Psoas muscle (tissue), 8 donors: ENCODE data around the gene HAUS8. TPM values are rescaled to one million over a fixed set of nuclear protein-coding genes. Genes with fewer than 3 reads are reported as not detected.
"Not testable (repeated sequence)": the region's sequence is repeated elsewhere in the genome, so short reads cannot be mapped to it uniquely, and the experiment has no call there.

ENCODE experiments used
- ATAC-seq, 4 donors: fragments of 200-7000 bp; cut with Tn5 transposase; one replicate each; pipeline ENCODE4 v1.9.1; 2020; ENCODE audit warnings: moderate library complexity in 3 of 4, mild to moderate bottlenecking in 2 of 4
- DNase-seq, 2 donors: peaks; one replicate each; pipeline ENCODE4 v3.0.0-alpha.2; 2020
- H3K27ac ChIP-seq: fragments of 200-600 bp; one replicate; pipeline ENCODE4 v1.8.0; 2022
- H3K27me3 ChIP-seq, 3 donors: fragments of 200-600 bp in 1 of 3; one replicate each; pipeline versions ENCODE4 v1.6.1 to v1.8.0; 2013 to 2022; ENCODE audit warnings: low read length in 2 of 3, mild to moderate bottlenecking in 2 of 3, moderate library complexity in 1 of 3; ENCODE audit not compliant: insufficient read depth in 3 of 3
- H3K36me3 ChIP-seq, 2 donors: fragments of 200-600 bp in 1 of 2; one replicate each; pipeline versions ENCODE4 v1.6.1 to v1.8.0; 2013 to 2022; ENCODE audit warnings: low read depth in 1 of 2, mild to moderate bottlenecking in 1 of 2, moderate library complexity in 1 of 2; ENCODE audit not compliant: insufficient read depth in 1 of 2
- H3K4me1 ChIP-seq: fragments of 200-600 bp; one replicate; pipeline ENCODE4 v1.8.0; 2022
- H3K4me3 ChIP-seq: fragments of 200-600 bp; one replicate; pipeline ENCODE4 v1.8.0; 2022; ENCODE audit warnings: mild to moderate bottlenecking
- H3K9me3 ChIP-seq: fragments of 200-600 bp; one replicate; pipeline ENCODE4 v1.8.0; 2022
- WGBS, 3 donors: extraction: QIAGEN DNeasy Blood & Tissue Kit; methylation state at CpG; one replicate each; pipeline versions ENCODE4 v1.1.6 to v1.1.7; 2013; 5-methylcytosine and 5-hydroxymethylcytosine counted together
- intact Hi-C, 2 donors: fragments of 100-400 bp; cut with DNase I; formaldehyde crosslinking; loops; one replicate each; pipeline versions ENCODE4 v1.11.0 to v1.14.2; 2022
- polyA plus RNA-seq, 3 donors: library from polyadenylated mRNA; stranded (reverse); fragments of 200-250 nt; gene quantifications; one replicate each; pipeline ENCODE4 v1.2.3, GENCODE V29; 2013
- total RNA-seq, 4 donors: library from RNA; stranded (reverse); fragmentation: NEBNext Ultra II Directional in 2 of 4; extraction: Animal tissue kit (Norgen Biotek cat#: 25700) in 2 of 4; gene quantifications; one replicate each; pipeline versions ENCODE4 v1.2.1 to v1.2.4, GENCODE V29; 2021 to 2023
- TF ChIP-seq, protein P1 (sequence below): fragments of 200-600 bp; IDR thresholded peaks from one replicate; pipeline ENCODE4 v1.8.0; 2022; ENCODE audit warnings: antibody characterized with exemption
- donor health status: healthy with polysubstance abuse.
- donor health status: DM: no; HTN: no; CAD: no; lungs with moderate emphysema.
- donor health status: Bipolar disorder and iron deficiency.
- donor health status: healthy.
- donor health status: DM: yes; HTN: yes; CAD: no.
- donor health status: DM: no; HTN: no; CAD: no.
- donor health status: DM: no; HTN: no; CAD: no.
- donor health status: DM: yes; HTN: yes; CAD: no.

The HAUS8 gene
- total and polyA plus RNA-seq, 7 donors: 1.8 to 5.9 (median 4.2) TPM

DNA sequence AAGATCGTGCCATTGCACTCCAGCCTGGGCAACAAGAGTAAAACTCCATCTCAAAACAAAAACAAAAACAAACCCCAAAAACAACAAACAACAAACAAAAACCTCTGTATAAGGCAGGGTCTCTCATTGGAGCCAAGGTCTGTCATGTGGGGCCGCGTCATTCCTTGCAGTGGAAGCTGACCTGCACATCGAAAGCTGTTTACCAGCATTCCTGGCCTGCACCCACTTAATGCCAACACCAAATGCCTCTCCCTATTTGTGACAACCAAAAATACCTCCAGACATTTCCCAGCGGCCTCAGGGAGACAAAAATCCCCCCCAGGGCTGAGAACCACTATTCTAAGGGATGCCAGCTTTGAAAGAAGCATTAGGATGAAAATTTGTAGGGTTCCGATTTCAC is 49.9 kb downstream of the HAUS8 start:
- intact Hi-C loops: no loop called here

DNA sequence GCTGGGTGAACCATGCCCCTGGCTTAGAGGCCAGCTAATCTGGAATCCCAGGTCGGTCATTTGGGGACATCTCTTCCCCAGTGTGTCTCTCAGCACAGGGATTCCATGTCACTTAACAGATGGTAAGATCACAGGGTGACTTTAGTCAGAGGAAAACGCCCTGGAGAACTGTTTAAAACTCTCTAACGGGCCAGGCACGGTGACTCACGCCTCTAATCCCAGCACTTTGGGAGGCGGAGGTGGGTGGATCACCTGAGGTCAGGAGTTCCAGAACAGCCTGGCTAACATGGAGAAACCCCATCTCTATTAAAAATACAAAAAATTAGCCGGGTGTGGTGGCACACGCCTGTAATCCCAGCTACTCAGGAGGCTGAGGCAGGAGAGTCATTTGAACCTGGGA is 50.3 kb downstream of the HAUS8 start:
- not testable (repeated sequence) for H3K4me3 ChIP-seq, H3K27ac ChIP-seq

More for the DNA sequence above, 49.9 kb downstream of the HAUS8 start:
- no peak overlapping the region for H3K4me3 ChIP-seq
- no peak overlapping the region for H3K27ac ChIP-seq
- DNase-seq: no peak
- no peaks in the 10 kb centered on the region for H3K36me3 ChIP-seq
- H3K27me3 ChIP-seq: peaks cover 0 to 58% (median 25%) of the 10 kb centered on the region in 3 donors
- no peak for ATAC-seq
- H3K9me3 ChIP-seq: peaks cover 12% of the 10 kb centered on the region
- 66 to 73% (median 69%) methylated on average over 6 of the region's 6 CpGs for WGBS, 3 donors
- TF ChIP-seq, protein P1, sequence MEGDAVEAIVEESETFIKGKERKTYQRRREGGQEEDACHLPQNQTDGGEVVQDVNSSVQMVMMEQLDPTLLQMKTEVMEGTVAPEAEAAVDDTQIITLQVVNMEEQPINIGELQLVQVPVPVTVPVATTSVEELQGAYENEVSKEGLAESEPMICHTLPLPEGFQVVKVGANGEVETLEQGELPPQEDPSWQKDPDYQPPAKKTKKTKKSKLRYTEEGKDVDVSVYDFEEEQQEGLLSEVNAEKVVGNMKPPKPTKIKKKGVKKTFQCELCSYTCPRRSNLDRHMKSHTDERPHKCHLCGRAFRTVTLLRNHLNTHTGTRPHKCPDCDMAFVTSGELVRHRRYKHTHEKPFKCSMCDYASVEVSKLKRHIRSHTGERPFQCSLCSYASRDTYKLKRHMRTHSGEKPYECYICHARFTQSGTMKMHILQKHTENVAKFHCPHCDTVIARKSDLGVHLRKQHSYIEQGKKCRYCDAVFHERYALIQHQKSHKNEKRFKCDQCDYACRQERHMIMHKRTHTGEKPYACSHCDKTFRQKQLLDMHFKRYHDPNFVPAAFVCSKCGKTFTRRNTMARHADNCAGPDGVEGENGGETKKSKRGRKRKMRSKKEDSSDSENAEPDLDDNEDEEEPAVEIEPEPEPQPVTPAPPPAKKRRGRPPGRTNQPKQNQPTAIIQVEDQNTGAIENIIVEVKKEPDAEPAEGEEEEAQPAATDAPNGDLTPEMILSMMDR: no peak
- no peaks in the 10 kb centered on the region for H3K4me1 ChIP-seq

GRCh38 chr19:17023805-17024204 is 51.4 kb downstream of the HAUS8 start:
- Histone ChIP-seq H3K4me3 (no peak overlapping the region), H3K27me3 (peaks cover 0 to 51% (median 25%) of the 10 kb centered on the region in 3 donors), H3K9me3 (peaks cover 12% of the 10 kb centered on the region), H3K27ac (no peak overlapping the region), H3K4me1 (no peaks in the 10 kb centered on the region), H3K36me3 (no peaks in the 10 kb centered on the region)
- DNase-seq (no peak), ATAC-seq (no peak)
- 77 to 98% (median 96%) methylated on average over 3 of the region's 3 CpGs for WGBS, 3 donors
- TF ChIP-seq, protein P1: no peak
- intact Hi-C loops: no loop called here

More for the DNA sequence above, 50.3 kb downstream of the HAUS8 start:
- WGBS, 3 donors: 75 to 79% (median 79%) methylated on average over 8 of the region's 8 CpGs
- DNase-seq, H3K4me1 ChIP-seq, H3K36me3 ChIP-seq, ATAC-seq, intact Hi-C loops: not testable (repeated sequence)
- Histone ChIP-seq H3K27me3 (peaks cover 0 to 58% (median 25%) of the 10 kb centered on the region in 3 donors), H3K9me3 (peaks cover 12% of the 10 kb centered on the region)

- WGBS, 3 donors: 82 to 91% (median 88%) methylated on average over 7 of the region's 7 CpGs
- no peak for DNase-seq
- Histone ChIP-seq H3K4me1 (no peaks in the 10 kb centered on the region), H3K27ac (no peak overlapping the region), H3K4me3 (no peak overlapping the region), H3K9me3 (peaks cover 12% of the 10 kb centered on the region), H3K27me3 (peaks cover 0 to 41% (median 15%) of the 10 kb centered on the region in 3 donors), H3K36me3 (no peaks in the 10 kb centered on the region)
- TF ChIP-seq, protein P1: no peak
- no peak for ATAC-seq
- intact Hi-C loops: no loop called here
Observed at GRCh38 chr19:17022738-17023137, 52.5 kb downstream of the HAUS8 start.

DNA sequence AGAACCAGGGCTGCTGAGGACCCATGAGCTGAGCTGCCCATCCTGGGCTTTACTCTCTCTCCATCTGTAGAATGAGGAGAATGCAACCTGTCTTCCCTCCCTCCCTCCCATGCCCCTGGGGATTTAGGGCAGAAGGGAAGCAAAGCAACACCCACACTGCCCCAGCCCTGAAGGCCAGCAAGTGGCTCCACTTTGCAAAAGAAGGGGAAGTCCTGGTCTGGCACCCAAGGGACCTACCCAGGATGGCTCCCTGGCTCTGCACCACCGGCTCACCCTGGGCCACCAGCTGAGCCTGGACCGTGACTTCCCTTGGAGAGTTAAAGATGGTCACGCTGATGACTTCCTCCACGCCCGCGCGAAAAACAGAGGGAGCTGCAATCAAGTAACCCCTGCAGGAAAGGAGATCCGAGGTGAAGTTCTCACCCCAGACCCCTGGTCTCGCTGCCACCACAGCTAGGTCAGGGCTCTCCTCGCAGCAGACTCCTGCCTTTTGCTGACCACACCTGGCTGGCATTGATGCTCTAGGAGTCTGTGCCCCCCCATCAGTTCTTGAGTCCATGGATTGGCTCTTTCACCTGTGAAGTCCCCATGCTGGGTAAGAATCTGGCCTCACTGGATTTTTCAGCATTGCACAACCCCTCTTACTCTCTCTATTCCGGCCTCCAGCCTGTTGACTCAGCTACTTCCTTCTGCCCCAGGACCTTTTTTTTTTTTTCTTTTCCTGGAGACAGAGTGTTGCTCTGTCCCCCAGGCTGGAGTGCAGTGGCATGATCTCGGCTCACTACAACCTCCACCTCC is 53.3 kb downstream of the HAUS8 start:
- Histone ChIP-seq H3K36me3 (no peaks in the 10 kb centered on the region), H3K27me3 (peaks cover 0 to 34% (median 10%) of the 10 kb centered on the region in 3 donors), H3K9me3 (peaks cover 12% of the 10 kb centered on the region), H3K4me3 (no peak overlapping the region), H3K27ac (no peak overlapping the region), H3K4me1 (no peaks in the 10 kb centered on the region)
- ATAC-seq (no peak), DNase-seq (no peak)
- WGBS, 3 donors: 72 to 81% (median 73%) methylated on average over 12 of the region's 12 CpGs
- TF ChIP-seq, protein P1: no peak
- intact Hi-C loops: no loop called here
